MM.1S (cell line): ENCODE data around the gene IP6K1.

ENCODE experiments used
- DNase-seq: peaks from one replicate; pipeline ENCODE4 v3.0.0-alpha.2; 2015
- H2AFZ ChIP-seq: fragments of 300-600 bp; sonication (generic); 2 replicates; pipeline ENCODE4 v1.6.0; 2016; ENCODE audit warnings: antibody characterized with exemption, low read length
- H3F3A ChIP-seq: fragments of 300-600 bp; sonication (generic); 2 replicates; pipeline ENCODE4 v1.6.1; 2016; ENCODE audit warnings: mild to moderate bottlenecking, antibody characterized with exemption, low read length, moderate library complexity, mixed read lengths; ENCODE audit not compliant: insufficient read depth
- H3K27ac ChIP-seq: fragments of 300-600 bp; sonication (generic); 2 replicates; pipeline ENCODE4 v1.5.1; 2016; ENCODE audit warnings: mild to moderate bottlenecking, low read length
- H3K27me3 ChIP-seq: fragments of 300-600 bp; sonication (generic); replicated peaks from 2 replicates; pipeline ENCODE4 v1.6.0; 2016; ENCODE audit warnings: low read length; ENCODE audit not compliant: insufficient read depth
- H3K36me3 ChIP-seq: fragments of 300-600 bp; sonication (generic); replicated peaks from 2 replicates; pipeline ENCODE4 v1.6.1; 2016; ENCODE audit warnings: mild to moderate bottlenecking, low read length, mixed read lengths; ENCODE audit not compliant: insufficient read depth
- H3K4me1 ChIP-seq: fragments of 300-600 bp; sonication (generic); 2 replicates; pipeline ENCODE4 v1.6.1; 2016; ENCODE audit warnings: low read length, mixed read lengths
- H3K4me2 ChIP-seq: fragments of 300-600 bp; sonication (generic); 2 replicates; pipeline ENCODE4 v1.6.0; 2016; ENCODE audit warnings: low read depth, low read length
- H3K4me3 ChIP-seq: fragments of 300-600 bp; sonication (generic); 2 replicates; pipeline ENCODE4 v1.5.1; 2016; ENCODE audit warnings: low read length, mixed read lengths
- H3K79me2 ChIP-seq: fragments of 300-600 bp; sonication (generic); 2 replicates; pipeline ENCODE4 v1.6.1; 2016; ENCODE audit warnings: mixed run types, low read length, mixed read lengths
- H3K9ac ChIP-seq: fragments of 300-600 bp; sonication (generic); 2 replicates; pipeline ENCODE4 v1.6.1; 2016; ENCODE audit warnings: low read length, mixed read lengths
- H3K9me2 ChIP-seq: fragments of 300-600 bp; sonication (generic); replicated peaks from 2 replicates; pipeline ENCODE4 v1.6.1; 2016; ENCODE audit warnings: mild to moderate bottlenecking, low read length, mixed read lengths; ENCODE audit not compliant: insufficient read depth
- H3K9me3 ChIP-seq: fragments of 300-600 bp; sonication (generic); replicated peaks from 2 replicates; pipeline ENCODE4 v1.6.1; 2016; ENCODE audit warnings: mild to moderate bottlenecking, low read length, mixed read lengths; ENCODE audit not compliant: insufficient read depth
- H4K20me1 ChIP-seq: fragments of 300-600 bp; sonication (generic); 2 replicates; pipeline ENCODE4 v1.6.1; 2016; ENCODE audit warnings: mild to moderate bottlenecking, low read length, moderate library complexity, mixed read lengths; ENCODE audit not compliant: insufficient read depth
- EZH2 ChIP-seq: fragments of 300-600 bp; sonication (generic); optimal IDR thresholded peaks from 2 replicates; pipeline ENCODE3; 2017; ENCODE audit warnings: low read depth, mild to moderate bottlenecking, antibody characterized with exemption, low read length, mixed read lengths
- EZH2phosphoT487 ChIP-seq: fragments of 300-600 bp; sonication (generic); IDR thresholded peaks from 2 replicates; pipeline ENCODE4 v1.6.1; 2018; ENCODE audit warnings: antibody characterized with exemption, low read length
- TF ChIP-seq, protein P1 (sequence below): fragments of 300-600 bp; sonication (generic); IDR thresholded peaks from 2 replicates; pipeline ENCODE4 v1.5.1; 2016; ENCODE audit warnings: antibody characterized with exemption, low read length, mixed read lengths

IP6K1 gene

GRCh38 chr3:49717959-49718857 lies 68.1 kb downstream of the IP6K1 start:
- H3K9ac ChIP-seq = no peak overlapping the region

DNA sequence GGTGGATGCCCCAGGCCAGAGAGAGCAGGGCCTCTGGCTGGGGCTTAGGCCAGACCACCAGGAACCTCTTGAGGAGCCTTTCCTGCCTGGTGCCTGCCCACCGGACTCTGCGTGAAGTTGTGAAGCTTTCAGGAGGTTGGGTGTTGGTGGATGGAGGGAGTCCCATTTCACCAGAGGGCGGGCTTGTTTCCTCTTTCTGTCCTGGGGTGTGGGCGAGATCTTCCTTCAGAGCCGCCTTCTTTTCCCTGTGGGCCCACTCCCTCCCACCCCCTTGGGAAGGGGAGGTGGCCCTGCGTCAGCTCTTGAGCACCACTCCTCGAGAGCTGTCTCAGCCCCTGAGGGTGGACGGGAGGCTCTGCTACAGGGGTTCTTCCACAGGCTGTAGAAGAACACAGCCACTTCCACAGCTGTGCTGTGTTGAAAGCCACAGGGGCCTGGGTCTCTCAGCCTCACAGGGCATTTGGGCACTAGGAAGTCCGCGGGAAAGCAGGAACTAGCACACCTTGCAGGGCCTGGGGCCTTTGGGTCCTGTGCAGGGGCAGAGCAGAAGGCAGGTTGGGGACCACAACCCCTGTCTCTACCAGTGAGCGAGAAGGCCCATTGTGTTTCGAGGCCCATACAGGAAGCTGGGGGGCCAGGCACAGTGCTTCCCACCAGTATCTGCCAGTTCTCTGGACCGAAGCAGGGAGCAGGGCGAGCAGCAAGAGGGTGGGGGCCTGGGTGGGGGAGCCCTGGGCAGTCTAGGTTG lies 69.0 kb downstream of the IP6K1 start:
- no peak overlapping the region for H3K4me2 ChIP-seq
- DNase-seq = no peak
- TF ChIP-seq EZH2 = no peak
- TF ChIP-seq EZH2phosphoT487 = no peak
- TF ChIP-seq, protein P1, sequence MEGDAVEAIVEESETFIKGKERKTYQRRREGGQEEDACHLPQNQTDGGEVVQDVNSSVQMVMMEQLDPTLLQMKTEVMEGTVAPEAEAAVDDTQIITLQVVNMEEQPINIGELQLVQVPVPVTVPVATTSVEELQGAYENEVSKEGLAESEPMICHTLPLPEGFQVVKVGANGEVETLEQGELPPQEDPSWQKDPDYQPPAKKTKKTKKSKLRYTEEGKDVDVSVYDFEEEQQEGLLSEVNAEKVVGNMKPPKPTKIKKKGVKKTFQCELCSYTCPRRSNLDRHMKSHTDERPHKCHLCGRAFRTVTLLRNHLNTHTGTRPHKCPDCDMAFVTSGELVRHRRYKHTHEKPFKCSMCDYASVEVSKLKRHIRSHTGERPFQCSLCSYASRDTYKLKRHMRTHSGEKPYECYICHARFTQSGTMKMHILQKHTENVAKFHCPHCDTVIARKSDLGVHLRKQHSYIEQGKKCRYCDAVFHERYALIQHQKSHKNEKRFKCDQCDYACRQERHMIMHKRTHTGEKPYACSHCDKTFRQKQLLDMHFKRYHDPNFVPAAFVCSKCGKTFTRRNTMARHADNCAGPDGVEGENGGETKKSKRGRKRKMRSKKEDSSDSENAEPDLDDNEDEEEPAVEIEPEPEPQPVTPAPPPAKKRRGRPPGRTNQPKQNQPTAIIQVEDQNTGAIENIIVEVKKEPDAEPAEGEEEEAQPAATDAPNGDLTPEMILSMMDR = no peak
- no peaks in the 10 kb centered on the region for H3K27me3 ChIP-seq
- H3K9me3 ChIP-seq = no peaks in the 10 kb centered on the region
- H3K9ac ChIP-seq = no peak overlapping the region
- H3K4me1 ChIP-seq = 0 out of 2 replicates have a peak, but pooled peaks cover under 1% of the 10 kb centered on the region
- H3K79me2 ChIP-seq = peaks cover 15% of the 10 kb centered on the region
- no peak overlapping the region for H3K27ac ChIP-seq
- H4K20me1 ChIP-seq = no peaks in the 10 kb centered on the region
- H3K9me2 ChIP-seq = no peaks in the 10 kb centered on the region
- H3K36me3 ChIP-seq = no peaks in the 10 kb centered on the region
- no peaks in the 10 kb centered on the region for H3F3A ChIP-seq
- H2AFZ ChIP-seq = no peak overlapping the region
- H3K4me3 ChIP-seq = no peak overlapping the region

More at GRCh38 chr3:49717959-49718857, 68.1 kb downstream of the IP6K1 start:
- peaks cover 5% of the 10 kb centered on the region for H3K4me1 ChIP-seq
- H3K79me2 ChIP-seq = peaks cover 23% of the 10 kb centered on the region
- no peaks in the 10 kb centered on the region for H3K36me3 ChIP-seq
- no peaks in the 10 kb centered on the region for H3K9me2 ChIP-seq
- H3K9me3 ChIP-seq = no peaks in the 10 kb centered on the region
- no peaks in the 10 kb centered on the region for H4K20me1 ChIP-seq
- H3K4me3 ChIP-seq = no peak overlapping the region
- no peaks in the 10 kb centered on the region for H3F3A ChIP-seq
- no peak overlapping the region for H2AFZ ChIP-seq
- no peak overlapping the region for H3K27ac ChIP-seq
- H3K27me3 ChIP-seq = no peaks in the 10 kb centered on the region
- H3K4me2 ChIP-seq = no peak overlapping the region
- no peak for TF ChIP-seq EZH2phosphoT487
- TF ChIP-seq EZH2 = no peak
- TF ChIP-seq, protein P1 = no peak
- no peak for DNase-seq

DNA sequence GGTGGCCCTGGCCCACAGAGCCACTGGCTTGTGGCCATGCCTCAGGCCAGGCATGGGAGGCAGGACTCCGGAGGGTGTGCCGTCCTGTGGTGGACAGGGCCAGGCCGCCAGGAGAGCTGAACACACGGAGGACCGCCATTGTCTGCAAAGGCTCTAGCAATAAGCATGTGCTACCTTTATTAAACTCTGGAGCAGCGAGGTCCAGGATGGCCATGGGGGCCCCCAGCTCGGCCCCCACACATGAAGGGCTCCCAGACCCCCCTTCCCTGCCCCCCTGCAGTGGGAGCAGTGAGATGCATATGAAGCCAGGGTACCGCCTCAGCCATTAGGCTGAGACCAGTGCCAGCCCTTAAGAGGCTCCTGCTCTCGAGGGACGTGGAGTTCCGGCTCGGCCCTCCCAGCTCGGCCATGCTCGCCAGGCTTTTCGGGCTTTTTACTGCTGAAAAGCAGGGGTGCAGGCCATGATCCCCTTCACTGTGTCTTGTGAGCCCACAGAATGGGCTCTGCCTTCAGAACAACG lies 69.6 kb downstream of the IP6K1 start:
- no peaks in the 10 kb centered on the region for H3F3A ChIP-seq
- no peaks in the 10 kb centered on the region for H3K9me2 ChIP-seq
- H3K9ac ChIP-seq = no peak overlapping the region
- no peaks in the 10 kb centered on the region for H3K36me3 ChIP-seq
- H3K27ac ChIP-seq = no peak overlapping the region
- H3K4me3 ChIP-seq = no peak overlapping the region
- H2AFZ ChIP-seq = no peak overlapping the region
- no peaks in the 10 kb centered on the region for H3K27me3 ChIP-seq
- H3K79me2 ChIP-seq = peaks cover 9% of the 10 kb centered on the region
- no peaks in the 10 kb centered on the region for H3K9me3 ChIP-seq
- H3K4me2 ChIP-seq = no peak overlapping the region
- no peaks in the 10 kb centered on the region for H4K20me1 ChIP-seq
- TF ChIP-seq EZH2 = no peak
- TF ChIP-seq EZH2phosphoT487 = no peak
- TF ChIP-seq, protein P1 = no peak
- no peaks in the 10 kb centered on the region for H3K4me1 ChIP-seq
- DNase-seq = no peak
